HEK293 (cell line): ENCODE results near the gene RASA3.
A peak's percentile ranks its signal among the peaks of the same experiment; 100 is the strongest.

ENCODE experiments used
- CTCF ChIA-PET: fragments of 350-600 bp; formaldehyde crosslinking; extraction: SDS; loops from one replicate; lab custom pipeline; 2021; ENCODE audit warnings: antibody characterized with exemption; lab: Yijun Ruan, JAX
- POLR2A ChIA-PET: fragments of 300-600 bp; formaldehyde crosslinking; extraction: SDS; loops from one replicate; lab custom pipeline; 2020; ENCODE audit warnings: antibody characterized with exemption, inconsistent platforms; lab: Yijun Ruan, JAX
- H3K27ac ChIP-seq: fragments of 200-500 bp; sonication (Bioruptor generic); 2 replicates; pipeline ENCODE4 v1.5.1; 2014; ENCODE audit warnings: low read depth, low read length, control low read depth, inconsistent platforms; ENCODE audit errors: extremely low read depth
- H3K36me3 ChIP-seq, 2 experiments: fragments of 200-500 bp in 1 of 2; sonication (Bioruptor generic) in 1 of 2; 1 replicate in 1 of 2; 2 replicates in 1 of 2; pipeline ENCODE4 v1.5.1; 2014 to 2017; ENCODE audit warnings: inconsistent platforms in 2 of 2, low read length in 2 of 2; ENCODE audit not compliant: control insufficient read depth in 2 of 2, insufficient read depth in 1 of 2
- H3K4me1 ChIP-seq: fragments of 200-500 bp; sonication (Bioruptor generic); 2 replicates; pipeline ENCODE4 v1.5.1; 2014; ENCODE audit warnings: mild to moderate bottlenecking, low read length, inconsistent platforms; ENCODE audit not compliant: control insufficient read depth, insufficient read depth
- H3K4me3 ChIP-seq: 2 replicates; pipeline ENCODE4 v1.5.1; 2011; ENCODE audit warnings: low read depth, mild to moderate bottlenecking, control low read depth, low read length, moderate library complexity
- H3K9me3 ChIP-seq: fragments of 200-500 bp; sonication (Bioruptor generic); 2 replicates; pipeline ENCODE4 v1.5.1; 2014; ENCODE audit warnings: low read depth, low read length, inconsistent platforms; ENCODE audit not compliant: control insufficient read depth, insufficient read depth
- BCL11A ChIP-seq: fragments of 450-650 bp; formaldehyde crosslinking; IDR thresholded peaks from 2 replicates; pipeline ENCODE4 v1.5.1; 2016; ENCODE audit warnings: low read depth, missing biosample characterization, missing genetic modification characterization
- IKZF3 ChIP-seq: fragments of 450-650 bp; IDR thresholded peaks from 2 replicates; pipeline ENCODE4 v1.5.0; 2018; ENCODE audit warnings: missing biosample characterization, mild to moderate bottlenecking, missing genetic modification characterization, moderate library complexity
- MZF1 ChIP-seq: fragments of 450-650 bp; formaldehyde crosslinking; IDR thresholded peaks from 2 replicates; pipeline ENCODE4 v1.5.1; 2017; ENCODE audit warnings: missing biosample characterization, missing genetic modification characterization, borderline replicate concordance
- PRDM10 ChIP-seq: fragments of 450-650 bp; formaldehyde crosslinking; IDR thresholded peaks from 2 replicates; pipeline ENCODE4 v1.5.1; 2016; ENCODE audit warnings: missing biosample characterization, missing genetic modification characterization
- PRDM6 ChIP-seq: fragments of 450-650 bp; formaldehyde crosslinking; IDR thresholded peaks from 2 replicates; pipeline ENCODE4 v1.5.1; 2017; ENCODE audit warnings: missing biosample characterization, missing genetic modification characterization
- RBAK ChIP-seq: fragments of 450-650 bp; formaldehyde crosslinking; IDR thresholded peaks from 2 replicates; pipeline ENCODE4 v1.5.1; 2016; ENCODE audit warnings: missing biosample characterization, missing genetic modification characterization
- SCRT2 ChIP-seq: fragments of 450-650 bp; formaldehyde crosslinking; IDR thresholded peaks from 2 replicates; pipeline ENCODE4 v1.5.1; 2016; ENCODE audit warnings: missing biosample characterization, missing genetic modification characterization
- TCF7L2 ChIP-seq: IDR thresholded peaks from 2 replicates; pipeline ENCODE4 v1.6.1; 2011; ENCODE audit warnings: low read depth, mild to moderate bottlenecking, inconsistent platforms, low read length, moderate library complexity, borderline replicate concordance
- ZBTB1 ChIP-seq: fragments of 450-650 bp; formaldehyde crosslinking; IDR thresholded peaks from 2 replicates; pipeline ENCODE4 v1.5.1; 2016; ENCODE audit warnings: missing biosample characterization, missing genetic modification characterization
- ZBTB8A ChIP-seq: fragments of 450-650 bp; formaldehyde crosslinking; IDR thresholded peaks from 2 replicates; pipeline ENCODE4 v1.5.1; 2016; ENCODE audit warnings: missing biosample characterization, missing genetic modification characterization
- ZEB2 ChIP-seq: fragments of 450-650 bp; formaldehyde crosslinking; IDR thresholded peaks from 2 replicates; pipeline ENCODE4 v1.5.1; 2016; ENCODE audit warnings: missing biosample characterization, missing genetic modification characterization
- ZNF121 ChIP-seq: fragments of 450-650 bp; formaldehyde crosslinking; IDR thresholded peaks from 2 replicates; pipeline ENCODE4 v1.5.1; 2016; ENCODE audit warnings: missing biosample characterization, missing genetic modification characterization
- ZNF138 ChIP-seq: fragments of 450-650 bp; formaldehyde crosslinking; IDR thresholded peaks from 2 replicates; pipeline ENCODE4 v1.5.1; 2016; ENCODE audit warnings: missing biosample characterization, missing genetic modification characterization, borderline replicate concordance
- ZNF18 ChIP-seq: fragments of 450-650 bp; formaldehyde crosslinking; IDR thresholded peaks from 2 replicates; pipeline ENCODE4 v1.5.1; 2016; ENCODE audit warnings: missing biosample characterization, missing genetic modification characterization
- ZNF324 ChIP-seq: fragments of 450-650 bp; formaldehyde crosslinking; IDR thresholded peaks from 2 replicates; pipeline ENCODE4 v1.5.1; 2016; ENCODE audit warnings: missing biosample characterization, missing genetic modification characterization
- ZNF555 ChIP-seq: fragments of 450-650 bp; formaldehyde crosslinking; conservative IDR thresholded peaks from 2 replicates; pipeline ENCODE4 v1.5.1; 2017; ENCODE audit warnings: missing biosample characterization, mild to moderate bottlenecking, missing genetic modification characterization, inconsistent platforms
- ZNF645 ChIP-seq: fragments of 450-650 bp; formaldehyde crosslinking; IDR thresholded peaks from 2 replicates; pipeline ENCODE4; 2016; ENCODE audit warnings: missing biosample characterization, missing genetic modification characterization
- ZNF677 ChIP-seq: fragments of 450-650 bp; IDR thresholded peaks from 2 replicates; pipeline ENCODE4 v1.5.0; 2018; ENCODE audit warnings: missing biosample characterization, mild to moderate bottlenecking, missing genetic modification characterization, moderate library complexity
- ZSCAN16 ChIP-seq: fragments of 450-650 bp; formaldehyde crosslinking; IDR thresholded peaks from 2 replicates; pipeline ENCODE4 v1.5.1; 2016; ENCODE audit warnings: missing biosample characterization, missing genetic modification characterization
- ZSCAN30 ChIP-seq: fragments of 450-650 bp; IDR thresholded peaks from 2 replicates; pipeline ENCODE4 v1.5.1; 2018; ENCODE audit warnings: missing biosample characterization, mild to moderate bottlenecking, missing genetic modification characterization, moderate library complexity

The RASA3 gene

GRCh38 chr13:114071991-114072390 lies 60.4 kb downstream of the RASA3 start:
- Histone ChIP-seq H3K4me1 (no peaks in the 10 kb centered on the region), H3K9me3 (no peaks in the 10 kb centered on the region), H3K4me3 (no peak overlapping the region), H3K27ac (no peak overlapping the region), H3K36me3 (no peaks in the 10 kb centered on the region)
- POLR2A ChIA-PET, result no interaction called here
- CTCF ChIA-PET, result interaction anchor here (0.6 kb wide), 1 partner anchor 72 kb away, joined by 3 read pairs; no protein-coding TSS in a partner anchor
- TF ChIP-seq SCRT2 (tag by site-specific recombination), result 0 out of 2 replicates have a peak, but pooled peaks have one; percentile 49
- no peak for TF ChIP-seq MZF1 (tag by site-specific recombination)
- TF ChIP-seq, all 188 proteins: peak for 1

GRCh38 chr13:114071410-114071809 lies 61.0 kb downstream of the RASA3 start:
- no peaks in the 10 kb centered on the region for H3K36me3 ChIP-seq
- POLR2A ChIA-PET, result no interaction called here
- H3K9me3 ChIP-seq, result no peaks in the 10 kb centered on the region
- H3K4me1 ChIP-seq, result no peaks in the 10 kb centered on the region
- no peak for TF ChIP-seq ZEB2
- TF ChIP-seq ZSCAN30, result no peak
- no peak for TF ChIP-seq TCF7L2
- TF ChIP-seq ZNF18 (tag by site-specific recombination), result no peak
- TF ChIP-seq ZNF645, result no peak
- no peak for TF ChIP-seq ZNF555
- TF ChIP-seq ZNF324, result no peak
- TF ChIP-seq ZBTB1 (tag by site-specific recombination), result no peak
- no peak for TF ChIP-seq ZNF121 (tag by site-specific recombination)
- TF ChIP-seq IKZF3 (tag by site-specific recombination), result no peak
- no peak for TF ChIP-seq PRDM10 (tag by site-specific recombination)
- no peak for TF ChIP-seq ZNF138 (tag by site-specific recombination)
- TF ChIP-seq RBAK (tag by site-specific recombination), result no peak
- no peak for TF ChIP-seq ZBTB8A
- no peak for TF ChIP-seq ZNF677 (tag by site-specific recombination)
- TF ChIP-seq BCL11A (tag by site-specific recombination), result no peak
- no peak for TF ChIP-seq ZSCAN16 (tag by site-specific recombination)
- no peak for TF ChIP-seq PRDM6 (tag by site-specific recombination)
- CTCF ChIA-PET, result interaction anchor here (0.6 kb wide), 1 partner anchor 73 kb away, joined by 3 read pairs; no protein-coding TSS in a partner anchor
- no peak overlapping the region for H3K27ac ChIP-seq
- H3K4me3 ChIP-seq, result no peak overlapping the region
